CD4-positive, alpha-beta T cell treated with Interleukin-17A for 4 hours (primary cell): ENCODE measurements around the gene FAM83E.
"Not testable (repeated sequence)": the region's sequence is repeated elsewhere in the genome, so short reads cannot be mapped to it uniquely, and the experiment has no call there.

ENCODE experiments used
- DNase-seq: peaks from one replicate; pipeline ENCODE4 v3.0.0-alpha.2; 2020; ENCODE audit warnings: mixed read lengths

The FAM83E gene

GRCh38 chr19:48614436-48615230 is at the start of gene FAM83E:
Gene FAM83E (minus strand): TSS chr19:48615076. CDS start chr19:48613372, 1,704 bp downstream.
- no peak for DNase-seq

- DNase-seq, result no peak
Observed at GRCh38 chr19:48664476-48664875, 49.6 kb upstream of the FAM83E start.

- no peak for DNase-seq
Observed at GRCh38 chr19:48663667-48664066, 48.8 kb upstream of the FAM83E start.

GRCh38 chr19:48661711-48662090 is 46.8 kb upstream of the FAM83E start:
- no peak for DNase-seq

GRCh38 chr19:48660852-48661710 is 46.2 kb upstream of the FAM83E start:
- DNase-seq, result peak; percentile 86

- no peak for DNase-seq
Observed at GRCh38 chr19:48659768-48660167, 44.9 kb upstream of the FAM83E start.

DNA sequence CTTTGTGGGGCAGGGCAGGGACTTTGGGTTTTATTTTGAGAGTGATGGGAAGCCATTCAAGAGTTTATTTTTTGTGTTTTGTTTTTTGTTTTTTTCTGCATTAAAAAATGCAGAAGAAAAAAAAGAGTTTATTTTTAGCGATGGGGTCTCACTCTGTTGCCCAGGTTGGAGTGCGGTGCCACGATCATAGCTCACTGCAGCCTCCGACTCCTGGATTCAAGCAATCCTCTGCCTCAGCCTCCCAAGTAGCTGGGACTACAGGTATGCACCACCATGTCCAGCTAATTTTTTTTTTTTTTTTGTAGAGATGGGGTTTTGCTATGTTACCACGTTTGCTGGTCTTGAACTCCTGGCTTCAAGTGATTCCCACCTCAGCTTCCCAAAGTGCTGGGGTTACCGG is 43.6 kb upstream of the FAM83E start:
- no peak for DNase-seq

DNA sequence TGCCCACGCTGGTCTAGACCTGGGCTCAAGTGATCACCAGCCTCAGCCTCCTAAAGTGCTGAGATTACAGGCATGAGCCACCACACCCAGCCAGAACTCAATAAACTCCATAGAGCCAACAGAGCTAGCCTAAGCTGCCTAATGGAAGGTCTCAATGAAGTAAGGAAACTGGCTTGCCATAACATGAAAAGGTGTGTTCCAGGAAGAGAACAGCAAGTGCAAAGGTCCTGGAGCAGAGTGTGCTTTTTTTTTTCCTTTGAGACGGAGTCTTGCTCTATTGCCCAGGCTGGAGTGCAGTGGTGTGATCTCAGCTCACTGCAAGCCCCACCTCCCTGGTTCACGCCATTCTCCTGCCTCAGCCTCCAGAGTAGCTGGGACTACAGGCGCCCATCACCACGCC is 43.0 kb upstream of the FAM83E start:
- not testable (repeated sequence) for DNase-seq

- no peak for DNase-seq
Observed at GRCh38 chr19:48656840-48657474, 42.1 kb upstream of the FAM83E start.

- DNase-seq, result no peak
Observed at GRCh38 chr19:48654299-48655059, 39.6 kb upstream of the FAM83E start.

DNA sequence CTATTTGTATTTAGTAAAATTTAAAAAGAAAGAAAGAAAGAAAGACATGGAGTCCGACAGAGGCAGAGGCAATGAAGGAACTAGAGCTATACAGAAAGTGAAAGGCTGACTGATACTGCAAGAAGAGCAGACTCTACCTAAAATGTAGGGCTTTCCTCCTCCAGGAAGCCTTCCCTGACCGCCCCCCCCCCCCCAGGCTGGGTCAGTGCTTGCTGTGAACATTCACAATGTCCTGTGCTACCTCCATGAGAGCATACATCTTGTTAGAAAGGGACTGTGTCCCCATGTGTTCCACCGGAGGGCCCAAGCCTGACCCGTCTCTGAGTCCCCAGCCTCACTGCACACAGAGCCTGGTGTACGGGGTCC is 36.8 kb upstream of the FAM83E start:
- DNase-seq, result no peak

DNA sequence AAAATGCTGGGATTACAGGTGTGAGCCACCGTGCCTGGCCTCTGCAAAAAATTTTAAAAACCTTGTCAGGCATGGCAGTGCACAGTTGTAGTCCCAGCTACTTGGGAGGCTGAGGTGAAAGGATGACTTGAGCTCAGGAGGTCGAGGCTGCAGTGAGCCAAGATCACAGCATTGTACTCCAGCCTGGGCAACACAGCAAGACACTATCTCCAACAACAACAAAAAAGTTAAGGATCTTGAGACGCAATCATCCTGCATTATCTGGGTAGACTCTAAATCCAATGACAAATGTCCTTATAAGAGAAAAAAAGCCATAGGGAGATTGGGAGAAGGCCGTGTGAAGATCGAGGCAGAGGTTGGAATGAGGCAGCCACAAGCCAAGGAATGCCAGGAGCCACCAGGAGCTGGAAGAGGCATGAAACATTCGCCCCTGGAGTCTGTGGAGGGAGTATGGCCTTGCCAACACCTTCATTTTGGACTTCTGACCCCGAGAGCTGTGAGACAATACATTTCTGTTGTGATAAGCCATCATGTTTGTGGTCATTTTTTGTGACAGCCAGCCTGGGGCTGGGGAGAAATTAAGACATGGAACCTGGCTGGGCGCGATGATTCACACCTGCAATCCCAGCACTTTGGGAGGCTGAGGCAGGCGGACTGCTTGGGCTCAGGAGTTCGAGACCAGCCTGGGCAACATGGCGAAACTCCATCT is 36.3 kb upstream of the FAM83E start:
- no peak for DNase-seq

DNA sequence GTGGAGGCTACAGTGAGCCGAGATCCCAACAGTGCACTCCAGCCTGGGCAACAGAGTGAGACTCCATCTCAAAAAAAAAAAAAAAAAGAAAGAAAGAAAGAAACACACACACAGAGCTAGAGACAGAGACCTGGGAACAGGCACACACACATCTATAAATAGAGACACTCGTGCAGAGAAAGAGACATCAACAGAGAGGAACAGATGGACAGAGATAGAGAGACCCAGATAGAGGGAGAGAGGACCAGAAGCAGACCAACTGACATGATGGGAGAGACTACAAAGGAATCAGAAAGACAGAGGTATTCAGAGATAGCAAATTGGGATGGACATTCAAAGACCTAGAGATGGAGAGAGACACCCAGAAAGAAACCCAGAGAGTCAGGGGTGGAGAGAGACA is 33.3 kb upstream of the FAM83E start:
- no peak for DNase-seq

DNA sequence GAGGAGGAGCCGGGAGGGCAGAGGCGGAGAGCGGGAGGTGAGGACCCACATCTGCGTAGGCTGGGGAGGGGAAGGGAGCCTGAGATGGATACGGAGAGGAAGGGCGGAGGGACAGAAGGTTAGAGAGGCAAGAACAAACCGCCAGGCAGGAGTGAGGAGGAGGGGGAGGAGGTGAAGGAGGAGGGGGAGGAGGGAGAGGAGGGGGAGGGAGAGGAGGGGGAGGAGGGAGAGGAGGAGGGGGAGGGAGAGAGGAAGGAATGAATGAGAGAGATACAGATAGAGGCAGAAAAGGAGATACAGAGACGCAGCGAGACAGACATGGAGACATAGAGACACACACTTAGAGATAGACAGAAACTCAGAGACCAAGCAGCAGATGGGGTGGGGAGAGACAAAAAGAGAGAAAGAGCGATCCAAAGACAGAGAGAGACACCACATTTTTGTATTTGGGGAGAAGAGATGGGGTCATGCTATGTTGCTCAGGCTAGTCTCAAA is 31.9 kb upstream of the FAM83E start:
- no peak for DNase-seq

- peak; percentile 94 for DNase-seq
Observed at GRCh38 chr19:48646001-48646721, 31.3 kb upstream of the FAM83E start, which contains the start of gene CA11. Gene CA11 (minus strand): TSS chr19:48646187. CDS start chr19:48645632, 555 bp downstream.

GRCh38 chr19:48645620-48646000 is 30.7 kb upstream of the FAM83E start:
- no peak for DNase-seq

- DNase-seq, result peak; percentile 83
Observed at GRCh38 chr19:48644839-48645619, 30.2 kb upstream of the FAM83E start.

- DNase-seq, result no peak
Observed at GRCh38 chr19:48644355-48644754, 29.5 kb upstream of the FAM83E start.

DNA sequence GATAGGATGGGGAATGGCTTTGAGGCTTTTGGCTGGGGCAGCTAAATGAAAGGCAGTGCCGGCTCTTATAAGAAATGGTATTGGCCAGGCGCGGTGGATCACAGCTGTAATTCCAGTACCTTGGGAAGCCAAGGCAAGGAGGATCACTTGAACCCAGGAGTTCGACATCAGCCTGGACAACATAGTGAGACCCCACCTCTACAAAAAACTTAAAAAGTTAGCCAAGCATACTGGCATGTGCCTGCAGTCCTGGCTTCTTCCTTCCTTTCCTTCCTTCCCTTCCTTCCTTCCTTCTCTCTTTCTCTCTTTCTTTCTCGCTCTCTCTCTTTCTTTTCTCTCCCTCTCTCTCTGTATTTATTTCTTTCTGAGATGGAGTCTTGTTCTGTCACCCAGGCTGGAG is 28.0 kb upstream of the FAM83E start:
- no peak for DNase-seq

DNA sequence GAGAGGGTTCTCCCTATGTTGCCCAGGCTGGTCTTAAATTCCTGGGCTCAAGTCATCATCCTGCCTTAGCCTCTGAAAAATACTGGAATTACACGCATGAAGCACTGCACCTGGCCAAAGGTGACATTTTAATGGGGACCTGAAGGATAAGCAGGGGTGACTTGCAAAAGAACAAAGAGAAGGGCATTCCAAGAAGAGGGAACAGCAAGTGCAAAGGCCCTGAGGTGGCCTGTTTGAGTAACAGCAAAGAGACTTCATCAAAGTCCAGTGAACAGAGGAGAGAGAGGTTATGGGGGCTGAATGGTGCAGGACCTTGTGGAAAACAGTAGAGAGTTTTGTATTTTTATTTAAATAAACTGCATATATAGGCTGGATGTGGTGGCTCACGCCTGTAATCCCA is 27.0 kb upstream of the FAM83E start:
- no peak for DNase-seq
